H1 (cell line): ENCODE results near the gene BASP1. TPM values are rescaled to one million over a fixed set of nuclear protein-coding genes. Genes with fewer than 3 reads are reported as not detected.

Experiments
- CTCF ChIA-PET: fragments of 300-600 bp; sonication (Branson Sonifier 250); formaldehyde crosslinking; loops from one replicate; lab custom pipeline; 2021; ENCODE audit not compliant: partially characterized antibody; lab: Charles Lee
- POLR2A ChIA-PET: fragments of 300-600 bp; sonication (Branson Sonifier 250); formaldehyde crosslinking; loops from one replicate; lab custom pipeline; 2021; ENCODE audit warnings: inconsistent platforms; ENCODE audit not compliant: partially characterized antibody; lab: Charles Lee
- DNase-seq, 2 experiments: peaks; one replicate each; pipeline versions ENCODE4 v3.0.0 to v3.0.0-alpha.2; 2010 to 2022; ENCODE audit warnings: low spot score in 2 of 2, low read depth in 1 of 2, mixed read lengths in 1 of 2
- FAIRE-seq: peaks from 2 replicates; lab custom pipeline; 2011; peaks lifted over from hg19 to GRCh38; lab: Jason Lieb, UNC
- H2AFZ ChIP-seq: 2 replicates; pipeline ENCODE4 v1.8.1; 2012; ENCODE audit warnings: low read length, inconsistent platforms
- H2AK5ac ChIP-seq: 2 replicates; pipeline ENCODE4 v1.6.1; 2013; ENCODE audit warnings: low read depth, low read length
- H2BK120ac ChIP-seq: replicated peaks from 2 replicates; pipeline ENCODE3; 2013; ENCODE audit warnings: low read depth, low read length, inconsistent platforms
- H2BK12ac ChIP-seq: 2 replicates; pipeline ENCODE4 v1.6.1; 2013; ENCODE audit warnings: low read depth, low read length
- H2BK15ac ChIP-seq: 2 replicates; pipeline ENCODE4 v1.6.1; 2013; ENCODE audit warnings: low read length
- H2BK20ac ChIP-seq: 2 replicates; pipeline ENCODE4 v1.6.1; 2013; ENCODE audit warnings: low read length
- H2BK5ac ChIP-seq: 2 replicates; pipeline ENCODE4 v1.6.1; 2013; ENCODE audit warnings: low read depth, low read length
- H3K14ac ChIP-seq: 2 replicates; pipeline ENCODE4 v1.6.1; 2013; ENCODE audit warnings: inconsistent platforms; ENCODE audit not compliant: insufficient read length
- H3K18ac ChIP-seq: 2 replicates; pipeline ENCODE4 v1.6.1; 2013; ENCODE audit warnings: low read length; ENCODE audit errors: extremely low read depth
- H3K23ac ChIP-seq: 2 replicates; pipeline ENCODE4 v1.6.1; 2013; ENCODE audit warnings: inconsistent platforms; ENCODE audit not compliant: insufficient read length
- H3K23me2 ChIP-seq: 2 replicates; pipeline ENCODE4 v1.6.1; 2013; ENCODE audit warnings: low read depth, low read length
- H3K27ac ChIP-seq: 2 replicates; pipeline ENCODE4 v1.6.1; 2011; ENCODE audit warnings: low read depth, low read length, inconsistent platforms
- H3K27me3 ChIP-seq, 4 experiments: replicated peaks in 1 of 4; 1 replicate in 1 of 4; 2 replicates in 3 of 4; pipeline versions ENCODE4 v1.6.1 to v1.8.1; 2011 to 2013; ENCODE audit warnings: low read length in 3 of 4, mild to moderate bottlenecking in 3 of 4, inconsistent platforms in 2 of 4, mixed read lengths in 2 of 4, moderate library complexity in 1 of 4; ENCODE audit not compliant: control insufficient read depth in 3 of 4, insufficient read depth in 3 of 4; ENCODE audit errors: extremely low read depth in 1 of 4
- H3K36me3 ChIP-seq, 4 experiments: 2 replicates each; pipeline versions ENCODE4 v1.6.1 to v1.8.1; 2011 to 2013; ENCODE audit warnings: mild to moderate bottlenecking in 4 of 4, low read length in 3 of 4, moderate library complexity in 2 of 4, control low read depth in 1 of 4, inconsistent platforms in 1 of 4; ENCODE audit not compliant: insufficient read depth in 4 of 4, control insufficient read depth in 2 of 4
- H3K4ac ChIP-seq: replicated peaks from 2 replicates; pipeline ENCODE3; 2013; ENCODE audit warnings: low read length, low read depth, mixed read lengths, inconsistent platforms; ENCODE audit not compliant: insufficient read length
- H3K4me1 ChIP-seq, 4 experiments: replicated peaks in 1 of 4; 1 replicate in 1 of 4; 2 replicates in 3 of 4; pipeline versions ENCODE4 v1.6.1 to v1.8.1; 2011 to 2013; ENCODE audit warnings: low read length in 3 of 4, inconsistent platforms in 2 of 4, mixed read lengths in 1 of 4; ENCODE audit not compliant: insufficient read depth in 4 of 4, control insufficient read depth in 3 of 4
- H3K4me2 ChIP-seq, 2 experiments: 2 replicates each; pipeline versions ENCODE4 v1.6.1 to v1.8.1; 2011 to 2013; ENCODE audit warnings: low read depth in 2 of 2, low read length in 2 of 2, control low read depth in 1 of 2, inconsistent platforms in 1 of 2, mild to moderate bottlenecking in 1 of 2; ENCODE audit not compliant: insufficient read depth in 1 of 2
- H3K4me3 ChIP-seq, 4 experiments: fragments of 200-600, 300-600 bp in 1 of 4; sonication (generic), shearing (Covaris generic), sonication (Bioruptor Twin) in 1 of 4; 2 replicates each; pipeline versions ENCODE4 v1.5.1 to v1.8.1; 2011 to 2016; ENCODE audit warnings: low read length in 4 of 4, low read depth in 3 of 4, control low read depth in 2 of 4, inconsistent platforms in 2 of 4, mild to moderate bottlenecking in 2 of 4, mixed read lengths in 1 of 4, moderate library complexity in 1 of 4; ENCODE audit not compliant: insufficient read depth in 2 of 4; ENCODE audit errors: extremely low read depth in 1 of 4
- H3K56ac ChIP-seq: replicated peaks from 2 replicates; pipeline ENCODE3; 2013; ENCODE audit warnings: low read depth, mild to moderate bottlenecking, mixed read lengths, low read length, inconsistent platforms; ENCODE audit not compliant: insufficient read length
- H3K79me1 ChIP-seq: 2 replicates; pipeline ENCODE4 v1.6.1; 2013; ENCODE audit warnings: low read depth, low read length, control low read depth
- H3K79me2 ChIP-seq, 2 experiments: 2 replicates each; pipeline versions ENCODE4 v1.6.1 to v1.8.1; 2012 to 2013; ENCODE audit warnings: low read length in 2 of 2, mild to moderate bottlenecking in 2 of 2, inconsistent platforms in 1 of 2; ENCODE audit not compliant: insufficient read depth in 2 of 2, control insufficient read depth in 1 of 2
- H3K9ac ChIP-seq, 4 experiments: replicated peaks in 1 of 4; 1 replicate in 1 of 4; 2 replicates in 3 of 4; pipeline versions ENCODE4 v1.6.1 to v1.8.1; 2011 to 2013; ENCODE audit warnings: low read depth in 3 of 4, low read length in 3 of 4, control low read depth in 2 of 4, mild to moderate bottlenecking in 2 of 4, moderate library complexity in 2 of 4, inconsistent platforms in 1 of 4; ENCODE audit errors: extremely low read depth in 1 of 4
- H3K9me3 ChIP-seq, 2 experiments: 2 replicates each; pipeline versions ENCODE4 v1.6.1 to v1.8.1; 2012 to 2013; ENCODE audit warnings: mild to moderate bottlenecking in 2 of 2, moderate library complexity in 2 of 2, control low read depth in 1 of 2, inconsistent platforms in 1 of 2, low read depth in 1 of 2, low read length in 1 of 2, mixed read lengths in 1 of 2; ENCODE audit not compliant: insufficient read depth in 2 of 2
- H4K20me1 ChIP-seq, 2 experiments: replicated peaks in 1 of 2; 2 replicates each; pipeline versions ENCODE3 to v1.8.1; 2011 to 2013; ENCODE audit warnings: inconsistent platforms in 2 of 2, low read length in 2 of 2, mild to moderate bottlenecking in 1 of 2; ENCODE audit not compliant: insufficient read depth in 2 of 2, control insufficient read depth in 1 of 2
- H4K5ac ChIP-seq: 2 replicates; pipeline ENCODE4 v1.6.1; 2013; ENCODE audit warnings: low read length, low read depth, mixed read lengths, inconsistent platforms; ENCODE audit not compliant: insufficient read length
- H4K8ac ChIP-seq: 2 replicates; pipeline ENCODE4 v1.8.0; 2013; ENCODE audit warnings: mild to moderate bottlenecking, moderate library complexity, low read length, inconsistent platforms; ENCODE audit not compliant: insufficient read depth; ENCODE audit errors: extremely low read depth
- H4K91ac ChIP-seq: replicated peaks from 2 replicates; pipeline ENCODE3; 2013; ENCODE audit warnings: low read length, mixed read lengths, inconsistent platforms; ENCODE audit not compliant: insufficient read length
- CHD1 ChIP-seq: IDR thresholded peaks from 2 replicates; pipeline ENCODE4 v1.6.1; 2012; ENCODE audit warnings: low read depth, low read length, improper control_type of control experiment
- HDAC6 ChIP-seq: IDR thresholded peaks from one replicate; pipeline ENCODE4 v1.7.1; 2012; ENCODE audit warnings: low read depth, mild to moderate bottlenecking, inconsistent platforms, low read length, moderate library complexity
- KDM1A ChIP-seq: fragments of 200-600, 300-600 bp; sonication (generic); IDR thresholded peaks from 2 replicates; pipeline ENCODE4 v1.7.1; 2016; ENCODE audit warnings: mild to moderate bottlenecking, low read length, borderline replicate concordance
- NANOG ChIP-seq: IDR thresholded peaks from 2 replicates; pipeline ENCODE4 v1.6.1; 2011; ENCODE audit warnings: low read length, low read depth, mild to moderate bottlenecking, inconsistent platforms; ENCODE audit not compliant: insufficient read depth, poor library complexity, severe bottlenecking
- PHF8 ChIP-seq: fragments of 200-600 bp; sonication (generic); conservative IDR thresholded peaks from 2 replicates; pipeline ENCODE4 v1.7.1; 2012; ENCODE audit warnings: low read depth, mild to moderate bottlenecking, inconsistent platforms, low read length, moderate library complexity
- RAD21 ChIP-seq, 2 experiments: IDR thresholded peaks in 1 of 2; conservative IDR thresholded peaks in 1 of 2; 2 replicates each; pipeline ENCODE4 v1.6.1; 2011; ENCODE audit warnings: low read depth in 2 of 2, low read length in 2 of 2, improper control_type of control experiment in 1 of 2, inconsistent platforms in 1 of 2, mild to moderate bottlenecking in 1 of 2, moderate library complexity in 1 of 2
- TAF7 ChIP-seq: optimal IDR thresholded peaks from 2 replicates; pipeline ENCODE3; 2011; ENCODE audit warnings: low read depth, mild to moderate bottlenecking, inconsistent platforms, low read length, moderate library complexity, borderline replicate concordance
- ZNF274 ChIP-seq: IDR thresholded peaks from 2 replicates; pipeline ENCODE4 v1.7.0; 2012; ENCODE audit warnings: low read length, borderline replicate concordance; ENCODE audit errors: extremely low read depth
- WGBS, 2 experiments: shearing (Covaris generic) in 1 of 2; methylation state at CpG; one replicate each; pipeline versions ENCODE4 v1.1.6 to v1.1.7; 2013 to 2015; ENCODE audit warnings: low lambda C conversion rate in 2 of 2, mixed read lengths in 2 of 2, inconsistent platforms in 1 of 2, low coverage in 1 of 2, missing lambda C conversion rate in 1 of 2; ENCODE audit not compliant: insufficient replicate concordance in 2 of 2, insufficient coverage in 1 of 2, insufficient read length in 1 of 2; ENCODE audit errors: extremely low coverage in 1 of 2, missing lambda C conversion rate in 1 of 2; 5-methylcytosine and 5-hydroxymethylcytosine counted together
- polyA plus RNA-seq, 7 experiments: library from polyadenylated mRNA; depleted of rRNA in 3 of 7; stranded (reverse) in 5 of 7; unstranded in 2 of 7; fragments of >200 nt in 5 of 7; fragments of 200-250 nt in 2 of 7; gene quantifications; 1 replicate in 5 of 7; 2 replicates in 1 of 7; 4 replicates in 1 of 7; pipeline versions ENCODE4 v1.2.1 to v1.2.3, GENCODE V29; 2011 to 2013; ENCODE audit warnings: missing spikeins in 2 of 7, mixed read lengths in 2 of 7
- total RNA-seq: library from RNA; stranded (reverse); fragmentation: NEBNext Ultra II Directional; extraction: Animal tissue kit (Norgen Biotek cat#: 25700); gene quantifications from 2 replicates; pipeline ENCODE4 v1.2.1, GENCODE V29; 2021
- TF ChIP-seq, protein P1 (sequence below): IDR thresholded peaks from 2 replicates; pipeline ENCODE4 v1.6.1; 2011; ENCODE audit warnings: low read length, improper control_type of control experiment

The BASP1 gene
- total and polyA plus RNA-seq, 2 of the 8 experiments (the other 6 are each of a cell fraction or from before 2014, with no cell fraction given): 95.2 to 104 TPM

DNA sequence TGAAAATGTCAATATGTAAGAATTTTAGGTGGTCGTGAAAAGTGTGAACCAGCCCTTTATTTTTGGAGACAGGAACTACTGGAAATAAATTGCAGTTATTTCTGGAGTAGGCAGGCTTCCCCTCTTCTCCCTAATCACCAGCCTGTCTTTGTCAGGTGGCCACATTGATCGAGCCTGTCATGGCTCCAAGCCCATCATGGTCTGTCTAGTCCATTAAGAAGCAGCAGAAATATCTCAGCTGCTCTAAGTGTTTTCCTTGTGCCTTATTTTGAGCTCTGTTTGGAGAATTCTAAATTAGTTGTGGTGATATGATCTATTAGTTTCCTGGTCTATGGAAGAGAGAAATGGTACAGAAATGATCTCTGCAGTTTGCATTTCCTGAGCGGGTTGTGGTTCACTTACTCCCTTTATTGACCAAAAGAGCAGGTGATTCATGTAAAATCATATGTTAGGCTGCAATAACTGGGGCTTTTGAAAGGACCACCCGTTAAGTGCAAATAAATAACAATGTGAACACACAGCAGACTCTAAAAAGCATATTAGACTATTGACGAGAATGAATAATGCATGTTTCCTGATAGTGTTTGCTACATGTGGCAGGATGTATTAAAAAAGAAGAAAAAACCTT is 42.3 kb downstream of the BASP1 start:
- Histone ChIP-seq H3K79me2 (peaks cover 0 to 95% of the 10 kb centered on the region in 2 experiments; a peak in 3 of 4 replicates), H3K36me3 (peaks cover 0 to 22% (median 9%) of the 10 kb centered on the region in 4 experiments; a peak in 5 of 8 replicates), H4K91ac (no peak overlapping the region), H3K79me1 (peaks cover 2% of the 10 kb centered on the region; the same call in 1 of the 2 replicates), H2BK120ac (no peak overlapping the region), H2AFZ (no peak overlapping the region), H3K23ac (no peak overlapping the region), H3K4me1 (peaks cover 0 to 10% (median 2%) of the 10 kb centered on the region in 4 experiments; a peak in 3 of 7 replicates), H2BK5ac (no peak overlapping the region), H3K18ac (no peak overlapping the region), H3K9me3 (peaks cover 4 to 6% of the 10 kb centered on the region in 2 experiments; a peak in 2 of 4 replicates), H4K5ac (no peak overlapping the region), H3K9ac (no peak overlapping the region), H3K4ac (no peak overlapping the region), H4K20me1 (peaks cover 2 to 3% of the 10 kb centered on the region in 2 experiments), H2BK15ac (no peak overlapping the region), H3K27me3 (no peaks in the 10 kb centered on the region), H3K4me2 (no peak overlapping the region), H3K27ac (no peak overlapping the region), H2BK12ac (no peak overlapping the region), H2BK20ac (no peak overlapping the region), H3K14ac (no peak overlapping the region), H2AK5ac (no peak overlapping the region), H4K8ac (no peak overlapping the region), H3K4me3 (no peak overlapping the region), H3K23me2 (no peaks in the 10 kb centered on the region), H3K56ac (no peak overlapping the region)
- DNase-seq: no peak
- 89% methylated on average over 5 of the region's 5 CpGs; no CpG with 5 or more reads in 1 of the 2 experiments for WGBS, 2 experiments
- ChIA-PET POLR2A (no interaction called here), CTCF (no interaction called here)
- TF ChIP-seq KDM1A: no peak
- TF ChIP-seq PHF8: no peak
- no peak for TF ChIP-seq CHD1
- TF ChIP-seq, protein P1, sequence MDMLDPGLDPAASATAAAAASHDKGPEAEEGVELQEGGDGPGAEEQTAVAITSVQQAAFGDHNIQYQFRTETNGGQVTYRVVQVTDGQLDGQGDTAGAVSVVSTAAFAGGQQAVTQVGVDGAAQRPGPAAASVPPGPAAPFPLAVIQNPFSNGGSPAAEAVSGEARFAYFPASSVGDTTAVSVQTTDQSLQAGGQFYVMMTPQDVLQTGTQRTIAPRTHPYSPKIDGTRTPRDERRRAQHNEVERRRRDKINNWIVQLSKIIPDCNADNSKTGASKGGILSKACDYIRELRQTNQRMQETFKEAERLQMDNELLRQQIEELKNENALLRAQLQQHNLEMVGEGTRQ: no peak
- TF ChIP-seq TAF7: no peak
- no peak for TF ChIP-seq RAD21 (IDR thresholded peaks at IDR 0.05 in 1 of 2, conservative IDR thresholded peaks at IDR 0.05 in 1 of 2; ENCODE audit: low read depth in 2 of 2, low read length in 2 of 2)
- no peak for TF ChIP-seq HDAC6
- no peak for TF ChIP-seq NANOG
- TF ChIP-seq ZNF274: no peak
- no peak for FAIRE-seq
